Sigmoid colon (tissue), 7 donors: ENCODE measurements around the gene ARL11. TPM values are rescaled to one million over a fixed set of nuclear protein-coding genes. Genes with fewer than 3 reads are reported as not detected.

Experiments
- DNase-seq: peaks from one replicate; pipeline ENCODE4 v3.0.0-alpha.2; 2019
- H3K27ac ChIP-seq, 4 donors: fragments of 200-600 bp; sonication (generic); one replicate each; pipeline ENCODE4 v1.5.1; 2016 to 2019; ENCODE audit warnings: mild to moderate bottlenecking in 1 of 4
- H3K27me3 ChIP-seq, 3 donors: fragments of 200-600 bp; sonication (generic); one replicate each; pipeline ENCODE4 v1.5.1; 2019; ENCODE audit warnings: mild to moderate bottlenecking in 1 of 3
- H3K36me3 ChIP-seq, 4 donors: fragments of 200-600 bp; sonication (generic); one replicate each; pipeline ENCODE4 v1.5.1; 2016 to 2019
- H3K4me1 ChIP-seq, 4 donors: fragments of 200-600 bp; sonication (generic); one replicate each; pipeline ENCODE4 v1.5.1; 2017 to 2019
- H3K4me3 ChIP-seq, 4 donors: fragments of 200-600 bp; sonication (generic); one replicate each; pipeline ENCODE4 v1.5.1; 2017 to 2019; ENCODE audit warnings: mild to moderate bottlenecking in 2 of 4, moderate library complexity in 1 of 4
- H3K9me3 ChIP-seq, 4 donors: fragments of 200-600 bp in 3 of 4; sonication (generic) in 3 of 4; one replicate each; pipeline versions ENCODE4 v1.5.1 to v1.6.1; 2013 to 2019
- CTCF ChIP-seq, 4 experiments: fragments of 450-650 bp in 3 of 4; fragments of 200-600 bp in 1 of 4; IDR thresholded peaks; one replicate each; pipeline ENCODE4 v1.5.1; 2016 to 2019; ENCODE audit warnings: antibody characterized with exemption in 4 of 4, mild to moderate bottlenecking in 3 of 4, moderate library complexity in 2 of 4
- EP300 ChIP-seq, 4 donors: sonication (generic); formaldehyde crosslinking; IDR thresholded peaks; one replicate each; pipeline ENCODE4 v1.6.1; 2017; ENCODE audit warnings: antibody characterized with exemption in 4 of 4
- POLR2A ChIP-seq, 2 donors: fragments of 450-650 bp; IDR thresholded peaks; one replicate each; pipeline ENCODE4 v1.6.1; 2016; ENCODE audit warnings: antibody characterized with exemption in 2 of 2, mild to moderate bottlenecking in 2 of 2, moderate library complexity in 2 of 2
- POLR2AphosphoS5 ChIP-seq, 4 donors: sonication (generic); formaldehyde crosslinking; IDR thresholded peaks; one replicate each; pipeline ENCODE4 v1.6.1; 2017; ENCODE audit warnings: antibody characterized with exemption in 4 of 4
- WGBS, 2 donors: extraction: QIAGEN DNeasy Blood & Tissue Kit; methylation state at CpG; one replicate each; pipeline ENCODE4 v1.1.7; 2013; 5-methylcytosine and 5-hydroxymethylcytosine counted together
- intact Hi-C: fragments of 100-400 bp; cut with DNase I; formaldehyde crosslinking; loops from one replicate; pipeline ENCODE4 v1.15.1; 2023
- polyA plus RNA-seq, 3 donors: library from polyadenylated mRNA; stranded (reverse); fragments of 200-250 nt; gene quantifications; one replicate each; pipeline ENCODE4 v1.2.3, GENCODE V29; 2013
- total RNA-seq, 4 donors: library from RNA; depleted of rRNA; stranded (reverse); fragments of >200 nt; gene quantifications; one replicate each; pipeline ENCODE4 v1.1.0, GENCODE V29; 2016
- donor health status: healthy with polysubstance abuse.
- donor health status: Bipolar disorder and iron deficiency.
- donor health status: healthy.

ARL11 gene
- total RNA-seq = 1 to 10 TPM in 2 of 4 donors, under 1 TPM in 2; 0.33 to 1.8 (median 0.83) TPM
- polyA plus RNA-seq = 1 to 10 TPM; 1.2 to 2.7 (median 1.8) TPM

DNA sequence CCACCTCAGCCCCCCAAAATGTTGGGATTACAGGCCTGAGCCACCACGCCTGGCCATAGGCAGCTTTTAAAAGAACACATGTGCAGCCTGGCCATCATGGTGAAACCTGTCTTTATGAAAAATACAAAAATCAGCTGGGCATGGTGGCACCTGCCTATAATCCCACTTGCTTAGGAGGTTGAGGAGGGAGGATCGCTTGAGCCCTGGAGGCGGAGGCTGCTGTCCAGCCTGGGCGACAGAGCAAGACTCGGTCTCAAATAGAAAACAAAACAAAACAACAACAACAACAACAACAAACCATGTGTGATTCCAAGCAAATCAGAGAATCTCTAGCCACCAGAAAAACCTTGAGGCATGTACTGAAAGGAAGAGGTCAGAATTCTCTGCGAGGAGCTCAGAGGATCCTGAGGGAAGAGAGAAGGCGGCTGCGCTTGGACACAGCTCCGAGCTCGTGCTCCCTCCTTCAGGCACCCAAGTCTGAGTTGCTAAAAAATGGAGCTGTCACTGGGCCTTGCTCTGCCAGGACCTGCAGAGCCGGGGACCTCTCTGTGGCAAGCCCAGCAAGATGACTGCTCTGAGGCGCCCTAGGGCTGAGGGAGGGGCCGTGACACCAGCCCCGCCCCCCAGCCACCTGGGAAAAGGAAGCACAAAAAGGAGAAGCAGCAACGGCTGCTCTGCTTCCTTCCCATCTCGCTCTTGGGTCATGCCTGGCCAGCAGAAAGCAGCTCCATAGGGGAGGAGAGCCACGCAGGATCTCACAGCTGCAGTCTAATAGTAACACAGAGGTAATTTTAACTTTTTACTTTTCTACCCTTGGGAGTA lies at the start of gene ARL11:
Gene ARL11, plus strand, starts transcription at position 677 of the 822 bp plus-strand sequence. CDS start 1,941 bp downstream, outside the sequence.
- TF ChIP-seq POLR2AphosphoS5 (IDR thresholded peaks at IDR 0.05) (peak in 2 of 4 donors; percentile 33 to 39), EP300 (IDR thresholded peaks at IDR 0.05) (no peak)
- intact Hi-C loops = no loop called here
- Histone ChIP-seq H3K9me3 (no peaks in the 10 kb centered on the region), H3K27me3 (no peaks in the 10 kb centered on the region), H3K4me1 (no peaks in the 10 kb centered on the region), H3K36me3 (no peaks in the 10 kb centered on the region), H3K4me3 (peak within 1 kb of the TSS in 3 of 4 donors; percentile 5 to 27 (median 22)), H3K27ac (no peak within 1 kb of the TSS)
- WGBS, 2 donors = 48 to 49% methylated on average over 17 of the region's 17 CpGs
- DNase-seq = peak; percentile 76

- no peak for DNase-seq
- no peak overlapping the region for H3K27ac ChIP-seq
- H3K36me3 ChIP-seq = peaks cover 3 to 24% (median 10%) of the 10 kb centered on the region in 4 donors
- TF ChIP-seq CTCF (IDR thresholded peaks at IDR 0.05) = no peak
- TF ChIP-seq POLR2A (IDR thresholded peaks at IDR 0.05) = no peak
- no peak for TF ChIP-seq POLR2AphosphoS5 (IDR thresholded peaks at IDR 0.05)
- TF ChIP-seq EP300 (IDR thresholded peaks at IDR 0.05) = no peak
- peaks cover 0 to 11% (median 9%) of the 10 kb centered on the region in 4 donors for H3K4me1 ChIP-seq
- intact Hi-C loops = no loop called here
- H3K27me3 ChIP-seq = no peaks in the 10 kb centered on the region
- WGBS, 2 donors = 81 to 96% methylated on average over 3 of the region's 3 CpGs
- H3K9me3 ChIP-seq = no peaks in the 10 kb centered on the region
- no peak overlapping the region for H3K4me3 ChIP-seq
These were observed 48.8 kb upstream of the ARL11 start for GRCh38 chr13:49579501-49579900.

- Histone ChIP-seq H3K27me3 (no peaks in the 10 kb centered on the region), H3K9me3 (no peaks in the 10 kb centered on the region), H3K4me3 (no peak overlapping the region), H3K36me3 (peaks cover 3 to 24% (median 10%) of the 10 kb centered on the region in 4 donors), H3K4me1 (peaks cover 0 to 19% (median 13%) of the 10 kb centered on the region in 4 donors), H3K27ac (no peak overlapping the region)
- DNase-seq = no peak
- intact Hi-C loops = loop anchor here (10.0 kb wide), 1 partner anchor 606 kb away; the partner anchor contains the start of gene FNDC3A
- TF ChIP-seq POLR2A (IDR thresholded peaks at IDR 0.05) = no peak
- TF ChIP-seq CTCF (IDR thresholded peaks at IDR 0.05) = no peak
- TF ChIP-seq EP300 (IDR thresholded peaks at IDR 0.05) = no peak
- no peak for TF ChIP-seq POLR2AphosphoS5 (IDR thresholded peaks at IDR 0.05)
- 83 to 94% methylated on average over 5 of the region's 5 CpGs for WGBS, 2 donors
These were observed 47.2 kb upstream of the ARL11 start for GRCh38 chr13:49580980-49581680.

DNA sequence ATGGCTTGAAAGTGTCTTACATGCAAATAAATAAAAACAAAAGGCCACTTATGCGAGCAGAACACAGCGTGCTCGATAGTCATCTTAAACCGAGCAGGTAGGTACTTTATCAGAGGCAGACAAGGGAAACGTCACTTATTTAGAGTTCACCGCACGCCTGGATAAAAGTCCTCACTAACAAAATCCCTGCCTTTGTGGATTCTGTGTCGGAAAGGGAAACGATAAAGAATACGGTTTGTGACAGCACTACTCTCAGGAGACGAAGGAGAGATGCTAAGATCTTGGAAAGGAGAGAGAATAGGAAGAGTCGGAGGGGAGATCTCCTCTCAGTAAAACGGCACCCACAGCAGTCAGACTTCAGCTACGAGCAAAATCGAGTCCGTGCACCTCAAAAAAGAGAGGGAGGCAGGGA lies 43.5 kb upstream of the ARL11 start:
- Histone ChIP-seq H3K4me3 (peak overlapping the region; percentile 70 to 89 (median 80)), H3K4me1 (peaks cover 0 to 21% (median 14%) of the 10 kb centered on the region in 4 donors), H3K27ac (peak overlapping the region; percentile 79 to 80 (median 80)), H3K36me3 (peaks cover 2 to 8% (median 6%) of the 10 kb centered on the region in 4 donors), H3K9me3 (no peaks in the 10 kb centered on the region), H3K27me3 (no peaks in the 10 kb centered on the region)
- no peak for DNase-seq
- intact Hi-C loops = loop anchor here (5.0 to 10.0 kb wide), 2 partner anchors 87 to 610 kb away; partner anchors contain the start of genes FNDC3A and PHF11
- WGBS, 2 donors = 0% methylated on average over 16 of the region's 16 CpGs
- TF ChIP-seq CTCF (IDR thresholded peaks at IDR 0.05) (no peak), POLR2A (IDR thresholded peaks at IDR 0.05) (no peak), EP300 (IDR thresholded peaks at IDR 0.05) (no peak), POLR2AphosphoS5 (IDR thresholded peaks at IDR 0.05) (no peak)
